ENCODE data around the gene GGA2.
A peak's percentile ranks its signal among the peaks of the same experiment; 100 is the strongest.

Gene GGA2

DNA sequence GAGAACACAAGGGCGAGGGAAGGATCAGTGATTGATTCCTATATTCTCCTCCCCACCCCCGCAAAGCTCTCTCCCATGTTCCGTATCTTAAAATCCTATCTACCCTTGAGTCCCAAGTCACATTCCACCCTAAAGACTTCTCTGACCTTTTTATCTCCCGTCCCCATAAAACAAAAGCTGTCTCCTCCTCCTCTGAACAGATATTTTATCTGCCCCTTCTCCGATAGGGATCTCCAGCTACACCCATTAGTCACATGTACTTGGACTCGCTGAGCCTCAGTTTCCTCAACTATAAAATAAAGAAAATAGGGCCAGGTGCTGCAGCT is 12.8 kb downstream of the GGA2 start:
- TF ChIP-seq CTCF (IDR thresholded peaks at IDR 0.05; ENCODE audit: low read length, missing control alignments), result no peak
- no peak for DNase-seq (ENCODE audit: low read depth)
- H3K4me3 ChIP-seq (replicated peaks; ENCODE audit: low read depth, low read length), result no peak overlapping the region

- no peak for TF ChIP-seq CTCF (IDR thresholded peaks at IDR 0.05; ENCODE audit: low read length, missing control alignments)
- DNase-seq (ENCODE audit: low read depth), result peak; percentile 67
- H3K4me3 ChIP-seq (replicated peaks; ENCODE audit: low read depth, low read length), result no peak overlapping the region
Observed at GRCh38 chr16:23496821-23497542, 13.3 kb downstream of the GGA2 start.

GRCh38 chr16:23495671-23496070 is 14.6 kb downstream of the GGA2 start:
- DNase-seq (ENCODE audit: low read depth), result no peak
- no peak overlapping the region for H3K4me3 ChIP-seq (replicated peaks; ENCODE audit: low read depth, low read length)
- no peak for TF ChIP-seq CTCF (IDR thresholded peaks at IDR 0.05; ENCODE audit: low read length, missing control alignments)

GRCh38 chr16:23494188-23494587 is 16.1 kb downstream of the GGA2 start:
- H3K4me3 ChIP-seq (replicated peaks; ENCODE audit: low read depth, low read length), result no peak overlapping the region
- no peak for DNase-seq (ENCODE audit: low read depth)
- no peak for TF ChIP-seq CTCF (IDR thresholded peaks at IDR 0.05; ENCODE audit: low read length, missing control alignments)

GRCh38 chr16:23491490-23492391 is 18.6 kb downstream of the GGA2 start:
- peak; percentile 45 for DNase-seq (ENCODE audit: low read depth)
- TF ChIP-seq CTCF (IDR thresholded peaks at IDR 0.05; ENCODE audit: low read length, missing control alignments), result no peak
- H3K4me3 ChIP-seq (replicated peaks; ENCODE audit: low read depth, low read length), result no peak overlapping the region

- DNase-seq (ENCODE audit: low read depth), result no peak
- H3K4me3 ChIP-seq (replicated peaks; ENCODE audit: low read depth, low read length), result no peak overlapping the region
- no peak for TF ChIP-seq CTCF (IDR thresholded peaks at IDR 0.05; ENCODE audit: low read length, missing control alignments)
Observed at GRCh38 chr16:23486480-23486879, 23.8 kb downstream of the GGA2 start.
